ENCODE results near the gene NCAPG.

Gene NCAPG

DNA sequence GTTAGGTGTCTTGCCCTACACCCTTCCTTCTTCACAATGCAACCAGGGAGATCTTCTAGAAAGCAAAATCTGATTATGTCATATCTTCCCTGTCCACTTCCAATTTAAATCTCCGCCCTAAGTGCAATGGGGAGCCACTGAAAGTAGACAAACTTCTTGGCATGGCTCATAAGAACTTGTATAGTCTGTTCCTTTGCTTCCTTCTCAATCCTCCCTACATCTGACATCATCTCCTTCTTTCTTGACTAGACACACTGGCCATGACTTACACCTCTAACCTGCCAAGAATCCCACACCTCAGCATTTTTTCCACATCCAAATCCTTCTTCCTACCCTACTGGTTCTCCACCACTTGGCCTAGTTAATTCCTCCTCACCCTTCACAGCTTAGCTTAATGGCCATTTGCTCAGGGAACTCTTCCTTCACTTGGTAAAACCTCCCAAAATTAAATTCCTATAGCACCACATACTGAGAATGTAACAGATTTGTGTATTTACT, 55.1 kb downstream of the NCAPG start:
- Histone ChIP-seq H3K9me3 (no peaks in the 10 kb centered on the region), H3K4me1 (ENCODE audit: control insufficient read depth in 1 of 2, insufficient read depth in 1 of 2, low read depth in 1 of 2, low read length in 1 of 2) (no peaks in the 10 kb centered on the region), H3K27ac (no peak overlapping the region), H3K27me3 (no peaks in the 10 kb centered on the region), H3K36me3 (no peaks in the 10 kb centered on the region), H3K4me3 (ENCODE audit: low read depth in 1 of 2, low read length in 1 of 2) (no peak overlapping the region)
- TF ChIP-seq, protein P1, sequence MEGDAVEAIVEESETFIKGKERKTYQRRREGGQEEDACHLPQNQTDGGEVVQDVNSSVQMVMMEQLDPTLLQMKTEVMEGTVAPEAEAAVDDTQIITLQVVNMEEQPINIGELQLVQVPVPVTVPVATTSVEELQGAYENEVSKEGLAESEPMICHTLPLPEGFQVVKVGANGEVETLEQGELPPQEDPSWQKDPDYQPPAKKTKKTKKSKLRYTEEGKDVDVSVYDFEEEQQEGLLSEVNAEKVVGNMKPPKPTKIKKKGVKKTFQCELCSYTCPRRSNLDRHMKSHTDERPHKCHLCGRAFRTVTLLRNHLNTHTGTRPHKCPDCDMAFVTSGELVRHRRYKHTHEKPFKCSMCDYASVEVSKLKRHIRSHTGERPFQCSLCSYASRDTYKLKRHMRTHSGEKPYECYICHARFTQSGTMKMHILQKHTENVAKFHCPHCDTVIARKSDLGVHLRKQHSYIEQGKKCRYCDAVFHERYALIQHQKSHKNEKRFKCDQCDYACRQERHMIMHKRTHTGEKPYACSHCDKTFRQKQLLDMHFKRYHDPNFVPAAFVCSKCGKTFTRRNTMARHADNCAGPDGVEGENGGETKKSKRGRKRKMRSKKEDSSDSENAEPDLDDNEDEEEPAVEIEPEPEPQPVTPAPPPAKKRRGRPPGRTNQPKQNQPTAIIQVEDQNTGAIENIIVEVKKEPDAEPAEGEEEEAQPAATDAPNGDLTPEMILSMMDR (IDR thresholded peaks at IDR 0.05) = no peak

GRCh38 chr4:17866810-17867209, 56.0 kb downstream of the NCAPG start:
- Histone ChIP-seq H3K27ac (no peak overlapping the region), H3K27me3 (no peaks in the 10 kb centered on the region), H3K36me3 (no peaks in the 10 kb centered on the region), H3K9me3 (no peaks in the 10 kb centered on the region), H3K4me3 (ENCODE audit: low read depth in 1 of 2, low read length in 1 of 2) (no peak overlapping the region), H3K4me1 (ENCODE audit: control insufficient read depth in 1 of 2, insufficient read depth in 1 of 2, low read depth in 1 of 2, low read length in 1 of 2) (no peaks in the 10 kb centered on the region)
- TF ChIP-seq, protein P1 (IDR thresholded peaks at IDR 0.05) = no peak

DNA sequence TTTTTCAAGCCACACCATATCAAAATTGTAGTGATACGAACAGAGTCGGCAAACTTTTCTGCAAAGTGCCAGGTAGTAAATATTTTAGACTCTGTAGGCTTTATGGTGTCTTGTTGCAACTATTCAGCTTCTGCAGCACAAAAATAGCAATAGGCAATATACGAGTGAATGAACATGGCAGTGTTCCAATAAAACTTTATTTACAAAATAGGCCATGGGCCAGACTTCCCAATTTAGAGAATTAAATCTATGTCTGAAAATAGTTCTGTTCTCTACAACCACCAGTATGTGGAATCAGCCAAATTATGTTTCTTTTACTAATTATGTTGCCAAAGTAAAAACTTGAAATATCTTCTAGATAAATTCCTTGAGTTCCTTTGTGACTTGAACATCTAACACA, 56.5 kb downstream of the NCAPG start:
- Histone ChIP-seq H3K36me3 (no peaks in the 10 kb centered on the region), H3K27ac (no peak overlapping the region), H3K27me3 (no peaks in the 10 kb centered on the region), H3K4me3 (ENCODE audit: low read depth in 1 of 2, low read length in 1 of 2) (no peak overlapping the region), H3K9me3 (no peaks in the 10 kb centered on the region), H3K4me1 (ENCODE audit: control insufficient read depth in 1 of 2, insufficient read depth in 1 of 2, low read depth in 1 of 2, low read length in 1 of 2) (no peaks in the 10 kb centered on the region)
- TF ChIP-seq, protein P1 (IDR thresholded peaks at IDR 0.05) = no peak

DNA sequence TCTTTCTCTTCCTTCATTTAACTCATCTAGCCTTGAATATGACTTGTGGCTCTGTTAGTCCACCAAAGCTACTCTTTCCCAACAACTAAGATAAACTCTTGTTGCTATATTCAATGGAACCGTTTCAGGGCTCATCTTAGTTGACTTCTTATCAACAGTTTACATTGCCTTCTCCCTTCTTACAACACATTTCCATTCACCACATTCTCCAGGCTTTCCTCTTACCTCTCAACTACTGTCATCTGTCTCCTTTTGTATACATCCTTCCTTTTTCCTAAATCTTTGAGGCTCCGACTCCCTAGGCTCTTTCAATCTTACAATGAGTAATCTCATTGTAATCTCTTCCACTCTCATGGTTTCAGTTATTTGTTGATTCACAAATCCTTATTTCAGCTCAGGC, 58.5 kb downstream of the NCAPG start:
- TF ChIP-seq, protein P1 (IDR thresholded peaks at IDR 0.05) = no peak
- Histone ChIP-seq H3K4me3 (ENCODE audit: low read depth in 1 of 2, low read length in 1 of 2) (no peak overlapping the region), H3K27me3 (no peaks in the 10 kb centered on the region), H3K27ac (no peak overlapping the region), H3K36me3 (no peaks in the 10 kb centered on the region), H3K4me1 (ENCODE audit: control insufficient read depth in 1 of 2, insufficient read depth in 1 of 2, low read depth in 1 of 2, low read length in 1 of 2) (no peaks in the 10 kb centered on the region), H3K9me3 (no peaks in the 10 kb centered on the region)

DNA sequence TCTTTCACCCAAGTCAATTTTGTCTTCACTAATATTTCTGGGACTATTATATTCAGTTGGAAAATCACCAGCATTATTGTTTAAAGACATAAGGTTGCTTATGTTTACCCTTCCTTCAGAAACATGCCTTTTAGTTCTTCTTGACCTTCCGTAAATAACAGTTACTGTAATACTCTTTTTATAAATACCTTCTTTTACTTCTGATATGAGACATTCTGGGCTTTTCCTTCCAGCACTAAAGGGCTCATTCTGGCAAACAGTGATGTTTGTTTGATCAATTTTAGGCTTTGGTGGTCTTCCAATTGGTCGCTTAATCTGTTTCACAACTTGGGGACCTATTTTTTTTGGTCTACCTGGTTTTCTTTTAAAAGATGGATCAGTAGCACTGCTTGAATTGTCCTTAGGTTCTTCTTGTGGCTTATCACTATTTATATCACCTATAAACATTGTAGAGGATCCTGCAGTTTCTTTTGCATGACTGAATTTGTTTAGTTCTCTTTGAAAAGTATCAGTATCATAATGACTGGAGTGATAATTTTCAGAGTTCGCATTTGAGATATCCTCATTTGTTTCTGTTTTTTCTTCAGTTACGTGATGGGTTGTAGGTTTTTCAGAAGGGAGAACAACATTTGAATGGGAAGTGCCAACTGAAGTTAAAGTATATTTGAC, 64.8 kb downstream of the NCAPG start:
- Histone ChIP-seq H3K27ac (no peak overlapping the region), H3K4me1 (ENCODE audit: control insufficient read depth in 1 of 2, insufficient read depth in 1 of 2, low read depth in 1 of 2, low read length in 1 of 2) (no peaks in the 10 kb centered on the region), H3K9me3 (no peaks in the 10 kb centered on the region), H3K36me3 (no peaks in the 10 kb centered on the region), H3K4me3 (ENCODE audit: low read depth in 1 of 2, low read length in 1 of 2) (no peak overlapping the region), H3K27me3 (no peaks in the 10 kb centered on the region)
- TF ChIP-seq, protein P1 (IDR thresholded peaks at IDR 0.05) = no peak
